WERI-Rb-1 (cell line): ENCODE measurements around the gene FBXO31.

Experiments used
- DNase-seq: peaks from one replicate; pipeline ENCODE4 v3.0.0-alpha.2; 2020
- H3K27ac ChIP-seq: fragments of 250-450 bp; sonication (Bioruptor Pico); 2 replicates; pipeline ENCODE4 v1.5.1; 2020; ENCODE audit warnings: mild to moderate bottlenecking, moderate library complexity
- H3K27me3 ChIP-seq: fragments of 250-450 bp; sonication (Bioruptor Pico); 2 replicates; pipeline ENCODE4 v1.5.1; 2021; ENCODE audit warnings: mild to moderate bottlenecking, low read depth, moderate library complexity; ENCODE audit not compliant: insufficient read depth, severe bottlenecking
- H3K36me3 ChIP-seq: fragments of 250-450 bp; sonication (Bioruptor Pico); 2 replicates; pipeline ENCODE4 v1.5.1; 2020; ENCODE audit warnings: mild to moderate bottlenecking, moderate library complexity
- H3K4me3 ChIP-seq: 2 replicates; pipeline ENCODE4 v1.5.1; 2011; ENCODE audit warnings: low read depth, mild to moderate bottlenecking, control low read depth, low read length
- H3K9me3 ChIP-seq: fragments of 250-450 bp; sonication (Bioruptor Pico); 2 replicates; pipeline ENCODE4 v1.5.1; 2021; ENCODE audit warnings: mild to moderate bottlenecking, moderate library complexity; ENCODE audit not compliant: severe bottlenecking
- TF ChIP-seq, protein P1 (sequence below): IDR thresholded peaks from 2 replicates; pipeline ENCODE4 v1.5.1; 2011; ENCODE audit warnings: low read depth, mild to moderate bottlenecking, control low read depth, inconsistent platforms, low read length

FBXO31 gene

GRCh38 chr16:87346517-87347060 is 37.0 kb downstream of the FBXO31 start:
- TF ChIP-seq, protein P1, sequence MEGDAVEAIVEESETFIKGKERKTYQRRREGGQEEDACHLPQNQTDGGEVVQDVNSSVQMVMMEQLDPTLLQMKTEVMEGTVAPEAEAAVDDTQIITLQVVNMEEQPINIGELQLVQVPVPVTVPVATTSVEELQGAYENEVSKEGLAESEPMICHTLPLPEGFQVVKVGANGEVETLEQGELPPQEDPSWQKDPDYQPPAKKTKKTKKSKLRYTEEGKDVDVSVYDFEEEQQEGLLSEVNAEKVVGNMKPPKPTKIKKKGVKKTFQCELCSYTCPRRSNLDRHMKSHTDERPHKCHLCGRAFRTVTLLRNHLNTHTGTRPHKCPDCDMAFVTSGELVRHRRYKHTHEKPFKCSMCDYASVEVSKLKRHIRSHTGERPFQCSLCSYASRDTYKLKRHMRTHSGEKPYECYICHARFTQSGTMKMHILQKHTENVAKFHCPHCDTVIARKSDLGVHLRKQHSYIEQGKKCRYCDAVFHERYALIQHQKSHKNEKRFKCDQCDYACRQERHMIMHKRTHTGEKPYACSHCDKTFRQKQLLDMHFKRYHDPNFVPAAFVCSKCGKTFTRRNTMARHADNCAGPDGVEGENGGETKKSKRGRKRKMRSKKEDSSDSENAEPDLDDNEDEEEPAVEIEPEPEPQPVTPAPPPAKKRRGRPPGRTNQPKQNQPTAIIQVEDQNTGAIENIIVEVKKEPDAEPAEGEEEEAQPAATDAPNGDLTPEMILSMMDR: no peak
- peaks cover 20% of the 10 kb centered on the region for H3K36me3 ChIP-seq
- H3K27me3 ChIP-seq: no peaks in the 10 kb centered on the region
- DNase-seq: no peak
- no peak overlapping the region for H3K4me3 ChIP-seq
- no peak overlapping the region for H3K27ac ChIP-seq
- H3K9me3 ChIP-seq: no peaks in the 10 kb centered on the region

GRCh38 chr16:87345726-87346424 is 37.7 kb downstream of the FBXO31 start:
- H3K4me3 ChIP-seq: no peak overlapping the region
- H3K27ac ChIP-seq: no peak overlapping the region
- H3K9me3 ChIP-seq: no peaks in the 10 kb centered on the region
- TF ChIP-seq, protein P1: no peak
- peaks cover 20% of the 10 kb centered on the region for H3K36me3 ChIP-seq
- no peak for DNase-seq
- no peaks in the 10 kb centered on the region for H3K27me3 ChIP-seq

GRCh38 chr16:87344931-87345631 is 38.5 kb downstream of the FBXO31 start:
- Histone ChIP-seq H3K27ac (no peak overlapping the region), H3K9me3 (no peaks in the 10 kb centered on the region), H3K36me3 (peaks cover 20% of the 10 kb centered on the region), H3K4me3 (no peak overlapping the region), H3K27me3 (no peaks in the 10 kb centered on the region)
- DNase-seq: no peak
- TF ChIP-seq, protein P1: no peak

DNA sequence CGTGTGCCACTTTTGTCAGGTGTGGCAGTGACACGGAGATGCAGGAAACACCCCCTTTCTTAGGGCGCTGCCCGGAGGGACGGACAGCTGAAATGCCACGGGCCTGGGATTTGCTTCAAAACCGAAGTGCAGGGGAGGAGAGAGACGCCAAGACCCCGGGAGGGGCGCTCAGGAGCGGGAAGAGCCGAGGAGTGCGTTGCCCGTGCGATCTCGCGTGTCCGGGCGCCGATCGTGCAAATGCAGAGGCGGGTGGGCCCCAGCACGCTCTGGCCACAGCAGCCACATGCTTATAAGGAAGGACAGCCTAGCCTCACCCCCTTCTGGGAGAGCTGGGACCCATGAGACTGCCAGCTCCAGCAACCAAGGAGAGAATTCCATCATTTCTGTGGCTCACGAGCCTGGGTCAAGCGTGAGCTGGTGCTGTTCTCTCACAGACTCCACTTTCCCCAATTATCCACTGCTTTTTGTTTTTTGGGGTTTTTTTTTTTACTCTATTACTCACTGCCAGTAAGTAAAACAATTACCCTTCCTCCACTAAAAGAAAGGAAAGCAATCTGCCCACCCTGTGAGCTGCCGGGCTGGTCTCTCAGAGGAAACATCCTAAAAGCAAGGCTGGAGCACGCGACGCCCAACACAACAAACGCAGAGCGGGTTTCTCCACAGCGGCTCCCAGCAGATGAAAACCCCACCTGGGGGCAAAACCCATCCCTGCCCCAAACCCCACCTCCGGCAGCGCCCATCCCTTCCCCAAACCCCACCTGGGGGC is 39.2 kb downstream of the FBXO31 start:
- TF ChIP-seq, protein P1: no peak
- Histone ChIP-seq H3K27me3 (no peaks in the 10 kb centered on the region), H3K9me3 (no peaks in the 10 kb centered on the region), H3K27ac (no peak overlapping the region), H3K36me3 (peaks cover 20% of the 10 kb centered on the region), H3K4me3 (no peak overlapping the region)
- DNase-seq: no peak

DNA sequence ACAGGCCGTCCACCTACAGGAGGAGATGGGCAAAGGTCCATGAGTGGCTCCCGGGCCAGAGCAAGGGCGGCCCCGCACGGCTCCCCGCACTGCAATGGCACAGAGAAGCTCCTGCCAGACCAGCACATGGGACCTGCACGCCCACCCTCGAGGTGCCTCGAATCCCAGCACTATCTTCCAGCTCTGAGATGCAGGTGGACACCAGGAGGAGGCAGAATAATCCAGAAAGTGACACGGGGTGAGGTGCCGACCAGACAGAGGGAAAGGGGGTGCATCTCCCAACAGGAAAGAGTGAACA is 39.9 kb downstream of the FBXO31 start:
- H3K27me3 ChIP-seq: no peaks in the 10 kb centered on the region
- H3K9me3 ChIP-seq: no peaks in the 10 kb centered on the region
- no peak for DNase-seq
- H3K4me3 ChIP-seq: no peak overlapping the region
- H3K36me3 ChIP-seq: peaks cover 20% of the 10 kb centered on the region
- TF ChIP-seq, protein P1: no peak
- no peak overlapping the region for H3K27ac ChIP-seq
